ENCODE measurements around the gene INTS15.

INTS15 gene

DNA sequence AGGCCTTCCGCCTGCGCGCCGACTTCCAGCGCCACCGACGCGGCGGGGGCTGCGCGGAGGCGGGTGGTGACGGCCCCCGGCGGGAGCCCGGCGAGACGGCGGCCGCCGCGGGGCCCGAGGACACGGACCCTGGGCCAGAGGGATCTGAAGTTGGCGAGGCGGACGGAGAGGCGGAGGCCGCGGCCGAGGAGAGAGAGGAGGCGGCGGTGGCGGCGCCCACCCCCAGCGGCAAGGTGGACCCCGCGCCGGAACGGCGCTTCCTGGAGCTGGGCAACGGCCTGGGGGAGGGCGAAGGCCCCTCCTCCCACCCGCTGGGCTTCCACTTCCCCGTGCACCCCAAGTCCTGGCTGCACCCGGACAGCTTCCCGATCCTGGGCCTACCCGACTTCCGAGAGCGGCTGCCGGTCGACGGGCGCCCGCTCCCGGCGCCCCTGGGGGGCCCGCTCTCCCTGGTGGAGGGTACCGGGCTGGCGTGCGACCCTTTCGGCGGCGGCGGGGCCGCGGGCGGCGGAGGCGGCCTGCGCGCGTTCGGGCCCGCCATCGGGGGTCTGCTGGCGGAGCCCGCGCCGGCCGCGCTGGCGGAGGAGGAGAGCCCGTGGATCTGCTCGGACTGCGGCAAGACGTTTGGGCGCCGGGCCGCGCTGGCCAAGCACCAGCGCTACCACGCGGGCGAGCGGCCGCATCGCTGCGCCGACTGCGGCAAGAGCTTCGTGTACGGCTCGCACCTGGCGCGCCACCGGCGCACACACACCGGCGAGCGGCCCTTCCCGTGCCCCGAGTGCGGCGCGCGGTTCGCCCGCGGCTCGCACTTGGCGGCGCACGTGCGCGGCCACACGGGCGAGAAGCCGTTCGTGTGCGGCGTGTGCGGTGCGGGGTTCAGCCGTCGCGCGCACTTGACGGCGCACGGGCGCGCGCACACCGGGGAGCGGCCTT, 63.5 kb downstream of the INTS15 start:
- in situ Hi-C loops (cut with HindIII; ENCODE audit: low sequenced_read_pairs): no loop called here

DNA sequence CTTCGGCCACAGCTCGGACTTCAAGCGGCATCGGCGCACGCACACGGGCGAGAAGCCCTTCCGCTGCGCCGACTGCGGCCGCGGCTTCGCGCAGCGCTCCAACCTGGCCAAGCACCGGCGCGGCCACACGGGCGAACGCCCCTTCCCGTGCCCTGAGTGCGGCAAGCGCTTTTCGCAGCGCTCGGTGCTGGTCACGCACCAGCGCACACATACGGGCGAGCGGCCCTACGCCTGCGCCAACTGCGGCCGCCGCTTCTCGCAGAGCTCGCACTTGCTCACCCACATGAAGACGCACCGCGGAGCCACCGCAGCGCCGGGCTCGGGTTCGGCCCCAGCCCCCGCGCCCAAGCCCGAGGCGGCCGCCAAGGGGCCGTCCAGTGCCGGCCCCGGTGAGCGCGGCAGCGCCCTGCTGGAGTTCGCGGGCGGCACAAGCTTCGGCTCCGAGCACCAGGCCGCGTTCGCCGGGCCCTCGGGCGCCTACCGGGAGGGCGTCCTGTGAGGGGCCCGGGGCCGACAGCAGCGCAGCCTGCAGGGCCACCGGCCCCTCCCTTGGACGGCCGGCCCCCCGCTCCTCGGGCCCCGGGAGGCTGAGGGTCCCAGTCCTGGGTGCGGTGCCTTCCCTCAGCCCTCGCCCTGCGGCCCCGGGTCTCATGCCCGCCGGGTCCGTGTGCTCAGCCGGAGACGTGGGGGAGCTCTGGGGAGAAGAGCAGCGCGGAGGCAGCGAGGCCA, 64.5 kb downstream of the INTS15 start:
- in situ Hi-C loops (cut with HindIII; ENCODE audit: low sequenced_read_pairs): no loop called here

DNA sequence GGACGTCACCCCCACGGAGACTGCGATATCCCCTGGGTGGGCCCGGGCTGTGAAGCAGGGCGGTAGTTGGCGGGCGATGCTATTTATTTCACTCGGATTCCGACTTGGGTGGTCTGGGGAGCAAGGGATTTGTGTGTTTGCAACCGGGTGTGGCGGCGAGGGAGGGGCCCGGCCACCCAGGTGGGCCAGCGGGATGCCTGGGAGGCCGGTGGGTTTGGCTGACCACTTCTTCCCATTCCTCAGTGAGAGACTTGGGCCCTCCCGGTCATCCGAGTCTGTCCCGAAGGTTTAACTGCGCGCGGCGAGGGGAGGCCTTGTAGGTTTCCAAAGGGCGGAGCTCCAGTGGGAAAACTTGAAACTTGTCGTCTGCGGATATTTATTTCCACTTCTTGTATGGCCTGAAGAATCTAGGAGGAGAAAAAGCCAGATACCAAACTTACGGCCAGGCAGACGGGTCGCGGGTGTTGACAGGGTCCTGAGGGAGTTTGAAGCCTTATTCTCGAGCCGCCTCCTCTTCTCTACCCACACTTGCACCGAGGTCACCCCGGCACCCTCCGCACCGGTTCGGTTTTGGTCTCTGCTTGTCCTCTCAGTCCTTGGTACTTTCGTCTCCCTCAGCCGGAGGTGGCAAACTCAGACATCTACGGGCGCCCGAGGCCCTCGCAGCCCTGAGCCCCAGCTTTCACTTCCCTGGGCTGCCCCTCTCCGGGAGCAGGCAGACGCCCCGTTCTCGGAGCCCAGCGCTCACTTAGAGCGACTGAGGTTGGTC, 65.2 kb downstream of the INTS15 start:
- in situ Hi-C loops (cut with HindIII; ENCODE audit: low sequenced_read_pairs): no loop called here

DNA sequence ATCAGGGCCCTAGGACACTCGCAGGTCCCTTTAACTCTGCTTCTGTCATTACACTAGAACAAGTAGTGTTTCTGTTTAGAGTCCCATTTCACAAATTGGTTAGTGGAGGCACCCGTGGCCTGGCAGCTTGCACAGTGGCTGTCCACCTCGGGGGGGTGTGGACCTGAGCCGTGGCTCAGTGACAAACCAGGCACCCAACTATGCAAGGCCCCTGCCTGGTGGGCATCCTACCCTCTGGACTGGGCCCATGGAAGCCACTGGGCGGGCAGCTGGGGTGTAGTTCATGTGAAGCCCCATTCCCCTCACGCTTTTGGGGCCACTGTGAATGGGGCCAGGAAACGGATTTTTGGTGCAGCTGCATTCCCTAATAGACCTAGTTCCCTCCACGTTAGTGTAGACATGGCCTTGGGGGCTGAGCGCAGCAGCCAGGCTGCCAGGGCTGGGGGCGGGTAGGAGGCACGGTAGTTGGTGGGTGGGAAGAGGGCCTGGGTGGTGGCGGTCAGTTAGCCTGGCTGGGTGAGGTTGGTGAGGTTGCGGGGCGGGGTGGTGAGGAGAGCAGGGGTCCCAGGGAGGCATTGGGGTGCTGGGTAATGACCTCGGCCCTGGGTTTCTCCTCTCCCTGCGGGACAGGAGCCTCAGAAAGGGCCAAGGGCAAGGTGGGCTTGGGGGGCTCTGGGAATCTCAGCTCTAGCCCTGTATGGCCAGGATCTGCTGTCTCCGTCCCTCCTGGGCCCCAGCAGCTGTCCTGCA, 66.0 kb downstream of the INTS15 start:
- in situ Hi-C loops (cut with HindIII; ENCODE audit: low sequenced_read_pairs): no loop called here

DNA sequence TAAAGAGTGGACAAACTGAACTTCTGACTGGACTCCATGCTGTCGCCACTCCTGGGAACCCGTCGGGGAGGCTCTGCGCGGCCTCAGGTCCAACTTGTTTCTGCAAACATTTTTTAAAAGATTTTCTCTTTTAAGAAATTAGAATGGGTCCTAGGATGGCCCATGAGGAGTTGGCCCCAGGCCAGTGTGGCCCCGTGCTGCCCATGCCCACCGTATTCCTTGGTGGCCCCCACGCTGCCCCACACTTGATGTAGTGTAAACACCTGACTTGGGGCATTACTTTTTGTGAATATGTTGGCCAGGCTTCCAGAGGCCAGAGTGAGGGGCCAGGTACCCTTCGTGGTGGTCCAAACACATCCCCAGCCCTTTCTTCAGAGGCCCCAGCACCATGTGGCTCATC, 66.6 kb downstream of the INTS15 start:
- in situ Hi-C loops (cut with HindIII; ENCODE audit: low sequenced_read_pairs): no loop called here

Data from endothelial cell of hepatic sinusoid (primary cell).